Gastrocnemius medialis (tissue), 4 donors: ENCODE data around the gene ACYP2. TPM values are rescaled to one million over a fixed set of nuclear protein-coding genes. Genes with fewer than 3 reads are reported as not detected.

ENCODE experiments used
- ATAC-seq, 2 donors: fragments of 150-250 bp; one replicate each; pipeline ENCODE4 v1.9.1; 2016
- DNase-seq, 2 donors: peaks; one replicate each; pipeline ENCODE4 v3.0.0-alpha.2; 2019
- H3K27ac ChIP-seq, 4 donors: fragments of 200-600 bp; sonication (generic); 1 replicate in 1 of 4; 2 replicates in 3 of 4; pipeline ENCODE4 v1.5.1; 2016 to 2018; ENCODE audit warnings: mild to moderate bottlenecking in 2 of 4, moderate library complexity in 1 of 4
- H3K27me3 ChIP-seq, 3 donors: fragments of 200-600 bp; sonication (generic) in 2 of 3; 1 replicate in 1 of 3; 2 replicates in 2 of 3; pipeline versions ENCODE4 v1.5.1 to v1.6.0; 2016 to 2019; ENCODE audit warnings: mild to moderate bottlenecking in 1 of 3, moderate library complexity in 1 of 3
- H3K36me3 ChIP-seq, 2 donors: fragments of 200-600 bp; sonication (generic) in 1 of 2; one replicate each; pipeline ENCODE4 v1.5.1; 2017 to 2018
- H3K4me1 ChIP-seq, 2 donors: fragments of 200-600 bp; sonication (generic) in 1 of 2; one replicate each; pipeline ENCODE4 v1.5.1; 2016 to 2017; ENCODE audit warnings: mild to moderate bottlenecking in 2 of 2
- H3K4me3 ChIP-seq, 4 donors: fragments of 200-600 bp; sonication (generic) in 3 of 4; 1 replicate in 1 of 4; 2 replicates in 3 of 4; pipeline ENCODE4 v1.5.1; 2016 to 2019; ENCODE audit warnings: mild to moderate bottlenecking in 2 of 4
- H3K9me3 ChIP-seq, 3 donors: fragments of 200-600 bp; sonication (generic) in 2 of 3; 1 replicate in 1 of 3; 2 replicates in 2 of 3; pipeline ENCODE4 v1.5.1; 2016 to 2019
- POLR2A ChIP-seq, 2 donors: fragments of 450-650 bp; IDR thresholded peaks; one replicate each; pipeline ENCODE4 v1.6.1; 2017; ENCODE audit warnings: antibody characterized with exemption in 2 of 2, mild to moderate bottlenecking in 2 of 2, moderate library complexity in 2 of 2
- in situ Hi-C, 4 donors: fragments of 200-750 bp; cut with MboI; loops; one replicate each; pipeline versions ENCODE4 v1.15.0 to v1.8.0; 2017; ENCODE audit warnings: low sequenced_read_pairs in 4 of 4
- intact Hi-C: fragments of 100-400 bp; cut with DNase I; formaldehyde crosslinking; loops from one replicate; pipeline ENCODE4 v1.15.1; 2023; ENCODE audit warnings: low total_unique reads
- total RNA-seq, 4 donors: library from RNA; depleted of rRNA; stranded (reverse); fragments of >200 nt; gene quantifications; one replicate each; pipeline versions ENCODE4 v1.1.0 to v1.2.3, GENCODE V29; 2016
- TF ChIP-seq, protein P1 (sequence below), 5 experiments: fragments of 450-650 bp in 3 of 5; fragments of 200-600 bp in 2 of 5; sonication (generic) in 2 of 5; IDR thresholded peaks in 4 of 5; conservative IDR thresholded peaks in 1 of 5; 1 replicate in 4 of 5; 2 replicates in 1 of 5; pipeline ENCODE4 v1.5.1; 2016 to 2019; ENCODE audit warnings: antibody characterized with exemption in 5 of 5, mild to moderate bottlenecking in 3 of 5, moderate library complexity in 3 of 5

Gene ACYP2
- total RNA-seq, 4 donors from 2014 or later: 52.9 to 121 (median 107) TPM

DNA sequence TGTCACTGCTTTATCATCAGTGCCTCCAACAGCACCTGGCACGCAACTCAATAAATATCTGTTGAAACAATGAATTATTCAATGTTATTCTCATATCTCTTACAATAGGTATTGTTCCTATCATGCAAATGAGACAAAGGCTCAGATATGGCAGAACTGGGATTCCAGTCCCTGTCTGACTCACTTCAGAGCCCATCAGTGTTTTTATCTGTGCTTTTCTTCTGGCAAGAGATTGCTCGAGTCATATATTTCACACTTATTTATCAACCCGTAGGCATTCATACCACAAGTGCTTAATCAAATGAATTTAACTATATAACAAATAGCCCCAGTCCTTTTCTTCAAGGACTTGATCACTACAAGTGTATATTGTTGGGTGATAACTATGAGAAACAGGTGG is 217.0 kb downstream of the ACYP2 start:
- Histone ChIP-seq H3K4me1 (peaks cover 12% of the 10 kb centered on the region in 2 donors), H3K9me3 (no peaks in the 10 kb centered on the region), H3K27me3 (no peaks in the 10 kb centered on the region), H3K36me3 (no peaks in the 10 kb centered on the region), H3K4me3 (no peak overlapping the region), H3K27ac (no peak overlapping the region)
- in situ Hi-C loops: no loop called here
- TF ChIP-seq, protein P1, sequence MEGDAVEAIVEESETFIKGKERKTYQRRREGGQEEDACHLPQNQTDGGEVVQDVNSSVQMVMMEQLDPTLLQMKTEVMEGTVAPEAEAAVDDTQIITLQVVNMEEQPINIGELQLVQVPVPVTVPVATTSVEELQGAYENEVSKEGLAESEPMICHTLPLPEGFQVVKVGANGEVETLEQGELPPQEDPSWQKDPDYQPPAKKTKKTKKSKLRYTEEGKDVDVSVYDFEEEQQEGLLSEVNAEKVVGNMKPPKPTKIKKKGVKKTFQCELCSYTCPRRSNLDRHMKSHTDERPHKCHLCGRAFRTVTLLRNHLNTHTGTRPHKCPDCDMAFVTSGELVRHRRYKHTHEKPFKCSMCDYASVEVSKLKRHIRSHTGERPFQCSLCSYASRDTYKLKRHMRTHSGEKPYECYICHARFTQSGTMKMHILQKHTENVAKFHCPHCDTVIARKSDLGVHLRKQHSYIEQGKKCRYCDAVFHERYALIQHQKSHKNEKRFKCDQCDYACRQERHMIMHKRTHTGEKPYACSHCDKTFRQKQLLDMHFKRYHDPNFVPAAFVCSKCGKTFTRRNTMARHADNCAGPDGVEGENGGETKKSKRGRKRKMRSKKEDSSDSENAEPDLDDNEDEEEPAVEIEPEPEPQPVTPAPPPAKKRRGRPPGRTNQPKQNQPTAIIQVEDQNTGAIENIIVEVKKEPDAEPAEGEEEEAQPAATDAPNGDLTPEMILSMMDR (IDR thresholded peaks at IDR 0.05 in 4 of 5, conservative IDR thresholded peaks at IDR 0.05 in 1 of 5): no peak
- TF ChIP-seq POLR2A (IDR thresholded peaks at IDR 0.05): no peak
- intact Hi-C loops: loop anchor here (5.0 kb wide), 1 partner anchor 215 kb away; the partner anchor contains the start of gene ACYP2
- no peak for DNase-seq
- ATAC-seq: no peak

DNA sequence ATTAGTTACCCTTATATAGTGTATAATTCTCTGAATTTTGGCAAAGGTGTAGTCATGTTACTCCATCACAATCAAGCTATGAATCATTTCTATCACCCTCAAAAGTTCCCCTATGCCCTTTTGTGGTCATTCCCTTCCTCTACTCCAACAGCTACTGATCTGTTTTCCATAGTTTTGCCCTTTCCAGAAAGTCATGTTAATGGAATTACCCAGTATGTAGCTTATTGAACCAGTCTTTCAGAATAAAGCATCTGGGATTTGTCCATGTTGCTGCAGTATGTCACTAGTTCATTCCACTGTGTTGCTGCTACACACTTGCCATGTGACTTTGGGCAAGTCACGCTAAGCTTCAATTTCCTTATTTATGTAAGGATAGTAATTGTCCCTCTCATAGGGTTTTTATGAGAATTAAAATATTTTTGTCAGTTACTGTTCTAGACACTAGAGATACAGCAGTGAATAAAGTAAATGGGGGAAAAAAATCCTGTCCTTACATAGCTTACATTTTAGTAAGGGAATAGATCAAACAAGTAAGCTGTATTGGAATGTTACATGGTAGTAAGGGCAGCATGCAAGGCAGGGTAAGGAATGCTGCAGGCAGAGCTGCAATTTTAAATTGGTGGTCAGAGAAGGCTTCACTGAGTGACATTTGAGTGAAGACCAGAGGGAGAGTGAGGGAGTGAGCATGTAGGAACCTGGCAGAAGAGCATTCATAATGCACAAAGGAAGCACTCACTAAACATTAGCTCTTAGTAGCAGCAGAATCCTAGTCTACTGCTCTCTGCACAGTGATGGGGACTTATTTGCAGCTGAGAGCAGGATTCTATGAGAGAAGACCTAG is 220.9 kb downstream of the ACYP2 start:
- ATAC-seq: no peak
- no peaks in the 10 kb centered on the region for H3K9me3 ChIP-seq
- intact Hi-C loops: no loop called here
- H3K27me3 ChIP-seq: no peaks in the 10 kb centered on the region
- TF ChIP-seq, protein P1 (IDR thresholded peaks at IDR 0.05 in 4 of 5, conservative IDR thresholded peaks at IDR 0.05 in 1 of 5): no peak
- TF ChIP-seq POLR2A (IDR thresholded peaks at IDR 0.05): no peak
- peaks cover under 1 to 3% of the 10 kb centered on the region in 2 donors for H3K4me1 ChIP-seq
- H3K27ac ChIP-seq: no peak overlapping the region
- no peaks in the 10 kb centered on the region for H3K36me3 ChIP-seq
- H3K4me3 ChIP-seq: no peak overlapping the region
- in situ Hi-C loops: no loop called here
- no peak for DNase-seq

DNA sequence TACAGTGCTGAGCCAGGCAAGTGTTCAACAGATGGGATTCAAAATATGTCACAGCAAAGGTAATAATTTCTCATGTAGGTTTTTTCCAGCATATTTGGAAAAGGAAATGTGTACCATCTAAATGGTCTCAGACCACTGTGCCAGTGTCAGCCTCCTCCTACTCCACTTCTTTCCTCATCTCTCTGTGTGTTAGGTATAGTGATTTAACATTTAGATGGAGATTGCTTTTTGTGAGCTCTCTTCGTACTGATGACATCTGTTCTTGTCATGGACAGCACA is 221.5 kb downstream of the ACYP2 start:
- TF ChIP-seq, protein P1 (IDR thresholded peaks at IDR 0.05 in 4 of 5, conservative IDR thresholded peaks at IDR 0.05 in 1 of 5): no peak
- TF ChIP-seq POLR2A (IDR thresholded peaks at IDR 0.05): no peak
- ATAC-seq: no peak
- no peaks in the 10 kb centered on the region for H3K4me1 ChIP-seq
- in situ Hi-C loops (no loop called here), intact Hi-C loops (no loop called here)
- H3K4me3 ChIP-seq: no peak overlapping the region
- no peaks in the 10 kb centered on the region for H3K36me3 ChIP-seq
- H3K27me3 ChIP-seq: no peaks in the 10 kb centered on the region
- H3K9me3 ChIP-seq: no peaks in the 10 kb centered on the region
- no peak for DNase-seq
- no peak overlapping the region for H3K27ac ChIP-seq

DNA sequence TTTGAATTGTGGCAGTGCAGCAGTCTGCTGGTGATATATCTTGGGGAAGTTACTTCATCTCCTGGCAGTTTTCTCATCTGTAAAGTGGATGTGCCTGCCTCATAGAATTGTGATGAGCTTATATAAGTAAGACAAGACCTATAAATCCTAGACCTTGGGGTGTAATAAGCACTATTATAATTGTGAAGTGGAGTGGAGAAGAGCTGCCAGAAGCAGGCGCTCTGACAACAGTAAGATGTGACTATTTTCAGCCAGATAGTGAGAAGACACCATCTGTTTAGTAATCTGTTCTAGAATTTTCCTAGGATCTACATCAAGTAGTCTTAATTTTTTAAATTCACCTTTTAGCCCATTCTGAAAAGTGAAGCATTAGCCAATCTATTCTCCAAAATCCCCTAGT is 226.2 kb downstream of the ACYP2 start:
- ATAC-seq: no peak
- in situ Hi-C loops: no loop called here

More for the DNA sequence above, 226.2 kb downstream of the ACYP2 start:
- H3K9me3 ChIP-seq: no peaks in the 10 kb centered on the region
- no peaks in the 10 kb centered on the region for H3K4me1 ChIP-seq
- no peak overlapping the region for H3K4me3 ChIP-seq
- no peak for TF ChIP-seq POLR2A (IDR thresholded peaks at IDR 0.05)
- TF ChIP-seq, protein P1 (IDR thresholded peaks at IDR 0.05 in 4 of 5, conservative IDR thresholded peaks at IDR 0.05 in 1 of 5): no peak
- DNase-seq: no peak
- H3K27me3 ChIP-seq: no peaks in the 10 kb centered on the region
- H3K36me3 ChIP-seq: no peaks in the 10 kb centered on the region
- no peak overlapping the region for H3K27ac ChIP-seq
- intact Hi-C loops: no loop called here
